Heart right ventricle (tissue), 16 donors: Measurements from ENCODE around the gene C1QC. TPM values are rescaled to one million over a fixed set of nuclear protein-coding genes. Genes with fewer than 3 reads are reported as not detected.

Experiments used
- ATAC-seq, 8 donors: fragments of 200-7000 bp; cut with Tn5 transposase; one replicate each; pipeline ENCODE4 v1.9.1; 2020; ENCODE audit warnings: mild to moderate bottlenecking in 8 of 8, moderate library complexity in 8 of 8, moderate number of reproducible peaks in 1 of 8
- DNase-seq, 2 donors: peaks; one replicate each; pipeline ENCODE4 v3.0.0-alpha.2; 2020
- H3K27ac ChIP-seq, 10 donors: fragments of 200-600 bp; sonication (generic) in 2 of 10; one replicate each; pipeline versions ENCODE4 v1.5.0 to v1.8.0; 2020 to 2022; ENCODE audit warnings: mild to moderate bottlenecking in 3 of 10
- H3K27me3 ChIP-seq, 7 donors: fragments of 200-600 bp; one replicate each; pipeline ENCODE4 v1.8.0; 2021 to 2022; ENCODE audit warnings: mild to moderate bottlenecking in 2 of 7
- H3K36me3 ChIP-seq, 9 donors: fragments of 200-600 bp; sonication (generic) in 1 of 9; one replicate each; pipeline versions ENCODE4 v1.5.0 to v1.8.0; 2020 to 2022; ENCODE audit warnings: mild to moderate bottlenecking in 2 of 9
- H3K4me1 ChIP-seq, 9 donors: fragments of 200-600 bp; sonication (generic) in 1 of 9; one replicate each; pipeline versions ENCODE4 v1.5.0 to v1.8.0; 2020 to 2022; ENCODE audit warnings: mild to moderate bottlenecking in 4 of 9
- H3K4me3 ChIP-seq, 10 donors: fragments of 200-600 bp; sonication (generic) in 2 of 10; one replicate each; pipeline versions ENCODE4 v1.5.0 to v1.8.0; 2020 to 2022; ENCODE audit warnings: mild to moderate bottlenecking in 7 of 10, moderate library complexity in 2 of 10
- H3K9me3 ChIP-seq, 11 donors: fragments of 200-600 bp in 10 of 11; sonication (generic) in 2 of 11; one replicate each; pipeline versions ENCODE4 v1.5.0 to v1.8.0; 2013 to 2022; ENCODE audit warnings: mild to moderate bottlenecking in 2 of 11, control low read depth in 1 of 11, moderate library complexity in 1 of 11
- WGBS, 2 donors: extraction: QIAGEN DNeasy Blood & Tissue Kit; methylation state at CpG; one replicate each; pipeline ENCODE4 v1.1.7; 2013; ENCODE audit warnings: inconsistent platforms in 1 of 2; 5-methylcytosine and 5-hydroxymethylcytosine counted together
- intact Hi-C, 10 donors: fragments of 100-400 bp; cut with DNase I; formaldehyde crosslinking; loops; one replicate each; pipeline versions ENCODE4 v1.11.1 to v1.14.2; 2022
- polyA plus RNA-seq, 2 donors: library from polyadenylated mRNA; stranded (reverse); fragments of 200-250 nt; gene quantifications; one replicate each; pipeline ENCODE4 v1.2.3, GENCODE V29; 2013
- total RNA-seq, 10 donors: library from RNA; stranded (reverse); fragmentation: NEBNext Ultra II Directional in 3 of 10; extraction: Animal tissue kit (Norgen Biotek cat#: 25700) in 3 of 10; gene quantifications; one replicate each; pipeline versions ENCODE4 v1.2.1 to v1.2.4, GENCODE V29; 2021 to 2023
- TF ChIP-seq, protein P1 (sequence below), 9 donors: fragments of 200-600 bp; sonication (generic) in 2 of 9; IDR thresholded peaks; one replicate each; pipeline versions ENCODE4 v1.5.0 to v1.8.0; 2021 to 2022; ENCODE audit warnings: antibody characterized with exemption in 9 of 9, mild to moderate bottlenecking in 5 of 9, moderate library complexity in 1 of 9
- donor health status: Arrhythmogenic right ventricular cardiomyopathy.
- donor health status: ischemic (EF 13 %, LVEDD 7.1; RV severe dilation, severe dysfunction).
- donor health status: healthy with polysubstance abuse.
- donor health status: DM: no; HTN: yes; CAD: no.
- donor health status: DM: no; HTN: no; CAD: no.
- donor health status: ischemic (EF 25% LVEDD 6.9; RV normal size, moderate dysfunction).
- donor health status: ischemic (EF 25% LVEDD 5.7; RV mildly dilated, moderate dysfunction).
- donor health status: healthy.
- donor health status: DM: yes; HTN: yes; CAD: no.
- donor health status: Ischemic cardiomyopathy.
- donor health status: ischemic (EF 35%, LVEDD 5.7; RV mildly dilated, moderate dysfunction).
- donor health status: nonischemic (EF 11% LVEDD 7.7; RV severe dilation, severe dysfunction).
- donor health status: DM: yes; HTN: yes; CAD: no.
- donor health status: PGD.
- donor health status: ischemic (EF 29% LVEDD 5.4; RV normal size, mild dysfunction).
- donor health status: nonischemic (EF 23%, LVEDD 6.1; RV moderate dilation, normal function).

Gene C1QC
- total and polyA plus RNA-seq, 12 donors: 15.9 to 389 (median 27.8) TPM

- Histone ChIP-seq H3K27ac (peak overlapping the region in 1 of 10 donors; percentile 50), H3K36me3 (peaks cover 0 to 8% (median 0%) of the 10 kb centered on the region in 9 donors), H3K9me3 (no peaks in the 10 kb centered on the region), H3K4me3 (peak overlapping the region in 7 of 10 donors; percentile 19 to 55 (median 34)), H3K4me1 (no peaks in the 10 kb centered on the region), H3K27me3 (peaks cover 0 to 45% (median 34%) of the 10 kb centered on the region in 7 donors)
- ATAC-seq: no peak
- 59% methylated on average over 5 of the region's 5 CpGs for WGBS, 2 donors
- DNase-seq: no peak
- intact Hi-C loops: no loop called here
- TF ChIP-seq, protein P1, sequence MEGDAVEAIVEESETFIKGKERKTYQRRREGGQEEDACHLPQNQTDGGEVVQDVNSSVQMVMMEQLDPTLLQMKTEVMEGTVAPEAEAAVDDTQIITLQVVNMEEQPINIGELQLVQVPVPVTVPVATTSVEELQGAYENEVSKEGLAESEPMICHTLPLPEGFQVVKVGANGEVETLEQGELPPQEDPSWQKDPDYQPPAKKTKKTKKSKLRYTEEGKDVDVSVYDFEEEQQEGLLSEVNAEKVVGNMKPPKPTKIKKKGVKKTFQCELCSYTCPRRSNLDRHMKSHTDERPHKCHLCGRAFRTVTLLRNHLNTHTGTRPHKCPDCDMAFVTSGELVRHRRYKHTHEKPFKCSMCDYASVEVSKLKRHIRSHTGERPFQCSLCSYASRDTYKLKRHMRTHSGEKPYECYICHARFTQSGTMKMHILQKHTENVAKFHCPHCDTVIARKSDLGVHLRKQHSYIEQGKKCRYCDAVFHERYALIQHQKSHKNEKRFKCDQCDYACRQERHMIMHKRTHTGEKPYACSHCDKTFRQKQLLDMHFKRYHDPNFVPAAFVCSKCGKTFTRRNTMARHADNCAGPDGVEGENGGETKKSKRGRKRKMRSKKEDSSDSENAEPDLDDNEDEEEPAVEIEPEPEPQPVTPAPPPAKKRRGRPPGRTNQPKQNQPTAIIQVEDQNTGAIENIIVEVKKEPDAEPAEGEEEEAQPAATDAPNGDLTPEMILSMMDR (IDR thresholded peaks at IDR 0.05): peak in 1 of 9 donors; percentile 9
Measured at GRCh38 chr1:22654692-22655091, 11.3 kb downstream of the C1QC start.

- no peak for DNase-seq
- no peak for ATAC-seq
- intact Hi-C loops: no loop called here
- TF ChIP-seq, protein P1 (IDR thresholded peaks at IDR 0.05): no peak
- Histone ChIP-seq H3K27ac (no peak overlapping the region), H3K27me3 (peaks cover 0 to 53% (median 31%) of the 10 kb centered on the region in 7 donors), H3K36me3 (peaks cover 0 to 29% (median 0%) of the 10 kb centered on the region in 9 donors), H3K4me3 (no peak overlapping the region), H3K4me1 (no peaks in the 10 kb centered on the region), H3K9me3 (no peaks in the 10 kb centered on the region)
- 66 to 70% methylated on average over 3 of the region's 3 CpGs for WGBS, 2 donors
Measured at GRCh38 chr1:22658385-22659163, 15.1 kb downstream of the C1QC start.

- TF ChIP-seq, protein P1 (IDR thresholded peaks at IDR 0.05): no peak
- H3K36me3 ChIP-seq: peaks cover 0 to 24% (median 0%) of the 10 kb centered on the region in 9 donors
Measured at GRCh38 chr1:22660716-22661241, 17.3 kb downstream of the C1QC start.

DNA sequence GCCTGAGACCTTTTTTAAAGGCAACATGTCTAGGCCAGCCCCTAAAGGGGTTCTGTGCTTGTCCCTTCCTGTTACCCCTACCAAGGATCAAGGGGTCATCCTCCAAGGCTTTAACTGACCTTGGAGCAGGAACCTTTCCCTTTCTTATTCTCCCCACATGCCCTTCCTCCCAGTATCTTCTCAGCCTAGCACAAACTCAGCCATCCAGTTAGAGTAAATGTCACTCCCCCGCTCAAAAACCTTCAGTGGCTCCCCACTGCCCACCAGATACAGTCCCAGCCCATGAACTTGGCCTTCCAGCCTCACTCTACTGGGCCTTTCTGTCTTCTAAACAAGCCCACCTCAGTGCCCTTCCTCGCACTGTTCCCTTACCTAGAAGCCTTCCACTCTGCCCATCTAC is 18.4 kb downstream of the C1QC start:
- Histone ChIP-seq H3K36me3 (peaks cover 0 to 24% (median 0%) of the 10 kb centered on the region in 9 donors), H3K27ac (no peak overlapping the region), H3K27me3 (peaks cover 0 to 40% (median 8%) of the 10 kb centered on the region in 7 donors), H3K4me3 (no peak overlapping the region), H3K4me1 (no peaks in the 10 kb centered on the region), H3K9me3 (no peaks in the 10 kb centered on the region)
- DNase-seq (no peak), ATAC-seq (peak in 1 of 8 donors; percentile 14)
- 81 to 95% methylated on average over 2 of the region's 2 CpGs for WGBS, 2 donors
- TF ChIP-seq, protein P1 (IDR thresholded peaks at IDR 0.05): no peak
- intact Hi-C loops: no loop called here

More at GRCh38 chr1:22660716-22661241, 17.3 kb downstream of the C1QC start:
- H3K9me3 ChIP-seq: no peaks in the 10 kb centered on the region
- ATAC-seq (no peak), DNase-seq (no peak)
- H3K4me3 ChIP-seq: no peak overlapping the region
- H3K4me1 ChIP-seq: no peaks in the 10 kb centered on the region
- intact Hi-C loops: no loop called here
- no peak overlapping the region for H3K27ac ChIP-seq
- 90 to 94% methylated on average over 19 of the region's 19 CpGs for WGBS, 2 donors
- H3K27me3 ChIP-seq: peaks cover 0 to 48% (median 10%) of the 10 kb centered on the region in 7 donors
